T-cell (primary cell): Measurements from ENCODE around the gene CDR2. TPM values are rescaled to one million over a fixed set of nuclear protein-coding genes. Genes with fewer than 3 reads are reported as not detected.

ENCODE experiments used
- ATAC-seq, 4 experiments: fragments of 200-7000 bp in 3 of 4; fragments of 150-1000 bp in 1 of 4; cut with Tn5 transposase; replicated peaks in 1 of 4; 1 replicate in 3 of 4; 2 replicates in 1 of 4; pipeline ENCODE4 v1.10.0; 2021; ENCODE audit warnings: moderate library complexity in 3 of 4, mild to moderate bottlenecking in 2 of 4, moderate number of reproducible peaks in 1 of 4
- CTCF ChIA-PET, 2 donors: fragments of 300-600 bp; sonication (Branson Sonifier 250); formaldehyde crosslinking; loops; one replicate each; lab custom pipeline; 2022; ENCODE audit warnings: antibody characterized with exemption in 2 of 2; lab: Charles Lee
- POLR2A ChIA-PET, 2 donors: fragments of 300-600 bp; sonication (Branson Sonifier 250); formaldehyde crosslinking; loops; one replicate each; lab custom pipeline; 2022; ENCODE audit warnings: antibody characterized with exemption in 2 of 2; lab: Charles Lee
- DNase-seq, 35 experiments: peaks; one replicate each; pipeline versions ENCODE4 v3.0.0 to v3.0.0-alpha.2; 2013 to 2023
- H3K27ac ChIP-seq: one replicate; pipeline ENCODE4 v1.5.1; 2013; ENCODE audit warnings: low read length
- H3K27me3 ChIP-seq, 2 experiments: replicated peaks in 1 of 2; 1 replicate in 1 of 2; 2 replicates in 1 of 2; pipeline versions ENCODE4 v1.6.1 to v1.7.0; 2013; ENCODE audit warnings: low read length in 1 of 2, mixed read lengths in 1 of 2; ENCODE audit not compliant: control insufficient read depth in 2 of 2, insufficient read depth in 2 of 2; ENCODE audit errors: extremely low read depth in 1 of 2
- H3K36me3 ChIP-seq, 2 donors: 1 replicate in 1 of 2; 2 replicates in 1 of 2; pipeline versions ENCODE4 v1.6.1 to v1.7.0; 2013; ENCODE audit warnings: low read length in 1 of 2; ENCODE audit not compliant: control insufficient read depth in 2 of 2, insufficient read depth in 1 of 2; ENCODE audit errors: extremely low read depth in 1 of 2
- H3K4me1 ChIP-seq, 2 experiments: 1 replicate in 1 of 2; 2 replicates in 1 of 2; pipeline versions ENCODE4 v1.6.1 to v1.7.0; 2013; ENCODE audit warnings: low read length in 2 of 2, mixed read lengths in 1 of 2; ENCODE audit not compliant: insufficient read depth in 2 of 2, control insufficient read depth in 1 of 2; ENCODE audit errors: extremely low read depth in 1 of 2
- H3K4me3 ChIP-seq, 2 donors: 1 replicate in 1 of 2; 2 replicates in 1 of 2; pipeline versions ENCODE4 v1.5.1 to v1.7.0; 2013; ENCODE audit warnings: mild to moderate bottlenecking in 2 of 2, low read length in 1 of 2, moderate library complexity in 1 of 2; ENCODE audit not compliant: control insufficient read depth in 1 of 2; ENCODE audit errors: extremely low read depth in 1 of 2
- H3K9me3 ChIP-seq: 2 replicates; pipeline ENCODE4 v1.7.0; 2013
- H3K27ac Mint-ChIP-seq, 2 donors: one replicate each; pipeline ENCODE4 v1.8.0; 2020 to 2021; ENCODE audit warnings: mild to moderate bottlenecking in 2 of 2, mixed read lengths in 2 of 2
- H3K27me3 Mint-ChIP-seq, 2 donors: one replicate each; pipeline ENCODE4 v1.8.0; 2021 to 2022; ENCODE audit warnings: mixed read lengths in 2 of 2
- H3K36me3 Mint-ChIP-seq: one replicate; pipeline ENCODE4 v1.8.0; 2021; ENCODE audit warnings: mixed read lengths
- H3K4me1 Mint-ChIP-seq, 3 donors: one replicate each; pipeline ENCODE4 v1.8.0; 2020 to 2022; ENCODE audit warnings: mixed read lengths in 3 of 3, mild to moderate bottlenecking in 1 of 3
- H3K4me3 Mint-ChIP-seq, 3 donors: one replicate each; pipeline ENCODE4 v1.8.0; 2020 to 2022; ENCODE audit warnings: mild to moderate bottlenecking in 3 of 3, mixed read lengths in 3 of 3, moderate library complexity in 3 of 3
- H3K9me3 Mint-ChIP-seq, 3 donors: one replicate each; pipeline ENCODE4 v1.8.0; 2020 to 2022; ENCODE audit warnings: mixed read lengths in 3 of 3
- WGBS: methylation state at CpG from one replicate; pipeline ENCODE4 v1.1.5; 2013; ENCODE audit warnings: missing lambda C conversion rate; ENCODE audit not compliant: insufficient coverage; 5-methylcytosine and 5-hydroxymethylcytosine counted together
- total RNA-seq, 35 experiments: library from RNA in 6 of 35; stranded (reverse) in 6 of 35; fragments of 120-200 nt in 1 of 35; gene quantifications; one replicate each; pipeline versions ENCODE4 v1.2.1 to v1.2.4 and lab custom pipeline; 2013 to 2026

CDR2 gene
- total RNA-seq, 5 donors from 2014 or later (not counting 1 experiment from before 2014, with no cell fraction given) = 58.7 to 97.5 (median 72.6) TPM

GRCh38 chr16:22342082-22342481 lies 32.3 kb downstream of the CDR2 start:
- DNase-seq = peak in 1 of 35 experiments; percentile 15
- Histone ChIP-seq H3K27ac (no peak overlapping the region), H3K4me3 (no peak overlapping the region), H3K36me3 (peaks cover 0 to 16% of the 10 kb centered on the region in 2 donors), H3K9me3 (no peaks in the 10 kb centered on the region), H3K4me1 (no peaks in the 10 kb centered on the region), H3K27me3 (no peaks in the 10 kb centered on the region)
- no peak overlapping the region for H3K4me3 Mint-ChIP-seq
- peaks cover 73% of the 10 kb centered on the region for H3K36me3 Mint-ChIP-seq
- H3K4me1 Mint-ChIP-seq = peaks cover 26 to 55% (median 39%) of the 10 kb centered on the region in 3 donors
- H3K27ac Mint-ChIP-seq = peak overlapping the region; percentile 80 to 83
- H3K9me3 Mint-ChIP-seq = peaks cover 12 to 20% (median 14%) of the 10 kb centered on the region in 3 donors
- POLR2A ChIA-PET = interaction anchor here in 1 of 2 donors (1.0 kb wide), 1 partner anchor 26 kb away, joined by 3 read pairs; no protein-coding TSS in a partner anchor
- peak in 2 of 4 experiments; percentile 43 to 50 for ATAC-seq
- CTCF ChIA-PET = interaction anchor here in 1 of 2 donors (0.7 kb wide), 1 partner anchor 12 kb away, joined by 3 read pairs; no protein-coding TSS in a partner anchor
- no CpG with 5 or more reads among the region's 2 CpGs for WGBS
- no peaks in the 10 kb centered on the region for H3K27me3 Mint-ChIP-seq

- Histone ChIP-seq H3K36me3 (peaks cover 4 to 13% of the 10 kb centered on the region in 2 donors), H3K4me1 (no peaks in the 10 kb centered on the region), H3K27ac (no peak overlapping the region), H3K27me3 (no peaks in the 10 kb centered on the region), H3K9me3 (no peaks in the 10 kb centered on the region), H3K4me3 (no peak overlapping the region)
- peak overlapping the region in 1 of 2 donors; percentile 28 for H3K27ac Mint-ChIP-seq
- POLR2A ChIA-PET = interaction anchor here in 1 of 2 donors (0.7 to 0.8 kb wide), 3 partner anchors 17 to 140 kb away, joined by 5 to 9 read pairs (median 6); no protein-coding TSS in a partner anchor
- no peaks in the 10 kb centered on the region for H3K27me3 Mint-ChIP-seq
- H3K36me3 Mint-ChIP-seq = peaks cover 75% of the 10 kb centered on the region
- DNase-seq (no peak), ATAC-seq (no peak)
- CTCF ChIA-PET = interaction anchor here in 1 of 2 donors (0.7 kb wide), 1 partner anchor 20 kb away, joined by 9 read pairs; no protein-coding TSS in a partner anchor
- no peak overlapping the region for H3K4me3 Mint-ChIP-seq
- peaks cover 22 to 30% (median 23%) of the 10 kb centered on the region in 3 donors for H3K9me3 Mint-ChIP-seq
- H3K4me1 Mint-ChIP-seq = peaks cover 20 to 56% (median 33%) of the 10 kb centered on the region in 3 donors
Measured at GRCh38 chr16:22340945-22341344, 33.5 kb downstream of the CDR2 start.

- Mint-ChIP-seq H3K27me3 (no peaks in the 10 kb centered on the region), H3K4me1 (peaks cover 15 to 60% (median 42%) of the 10 kb centered on the region in 3 donors), H3K27ac (peak overlapping the region in 1 of 2 donors; percentile 65), H3K4me3 (peak overlapping the region in 1 of 3 donors; percentile 10), H3K9me3 (peaks cover 22 to 30% (median 23%) of the 10 kb centered on the region in 3 donors), H3K36me3 (peaks cover 90% of the 10 kb centered on the region)
- Histone ChIP-seq H3K4me1 (no peaks in the 10 kb centered on the region), H3K27ac (no peak overlapping the region), H3K27me3 (no peaks in the 10 kb centered on the region), H3K4me3 (no peak overlapping the region), H3K36me3 (peaks cover 6 to 35% of the 10 kb centered on the region in 2 donors), H3K9me3 (no peaks in the 10 kb centered on the region)
- CTCF ChIA-PET = interaction anchor here in 1 of 2 donors (1.1 to 2.6 kb wide), 2 partner anchors 17 to 19 kb away, joined by 3 to 6 read pairs; no protein-coding TSS in a partner anchor
- ATAC-seq (no peak), DNase-seq (no peak)
- no CpG with 5 or more reads among the region's 4 CpGs for WGBS
- POLR2A ChIA-PET = interaction anchor here in 1 of 2 donors (0.8 to 1.3 kb wide), 2 partner anchors 8 to 10 kb away, joined by 3 to 7 read pairs; no protein-coding TSS in a partner anchor
Measured at GRCh38 chr16:22337849-22338635, 36.4 kb downstream of the CDR2 start.

GRCh38 chr16:22337045-22337444 lies 37.4 kb downstream of the CDR2 start:
- H3K4me3 Mint-ChIP-seq = peak overlapping the region in 1 of 3 donors; percentile 0

GRCh38 chr16:22336581-22336980 lies 37.8 kb downstream of the CDR2 start:
- Mint-ChIP-seq H3K27me3 (no peaks in the 10 kb centered on the region), H3K9me3 (peaks cover 22 to 30% (median 23%) of the 10 kb centered on the region in 3 donors), H3K4me3 (peak overlapping the region in 1 of 3 donors; percentile 0), H3K27ac (no peak overlapping the region), H3K4me1 (peaks cover 3 to 46% (median 34%) of the 10 kb centered on the region in 3 donors), H3K36me3 (peaks cover 89% of the 10 kb centered on the region)
- Histone ChIP-seq H3K36me3 (peaks cover 11 to 49% of the 10 kb centered on the region in 2 donors), H3K4me3 (no peak overlapping the region), H3K27ac (no peak overlapping the region), H3K9me3 (no peaks in the 10 kb centered on the region), H3K27me3 (no peaks in the 10 kb centered on the region), H3K4me1 (no peaks in the 10 kb centered on the region)
- CTCF ChIA-PET = interaction anchor here in 1 of 2 donors (0.5 kb wide), 1 partner anchor 628 kb away, joined by 9 read pairs; no protein-coding TSS in a partner anchor
- POLR2A ChIA-PET = no interaction called here
- no peak for DNase-seq
- ATAC-seq = no peak

More at GRCh38 chr16:22337045-22337444, 37.4 kb downstream of the CDR2 start:
- Mint-ChIP-seq H3K27me3 (no peaks in the 10 kb centered on the region), H3K9me3 (peaks cover 22 to 30% (median 23%) of the 10 kb centered on the region in 3 donors), H3K4me1 (peaks cover 7 to 50% (median 34%) of the 10 kb centered on the region in 3 donors), H3K36me3 (peaks cover 87% of the 10 kb centered on the region), H3K27ac (no peak overlapping the region)
- ChIA-PET CTCF (interaction anchor here (0.5 to 2.6 kb wide), 2 partner anchors 18 to 628 kb away, joined by 6 to 9 read pairs; no protein-coding TSS in a partner anchor), POLR2A (interaction anchor here in 1 of 2 donors (1.3 kb wide), 1 partner anchor 11 kb away, joined by 7 read pairs; no protein-coding TSS in a partner anchor)
- ATAC-seq (no peak), DNase-seq (no peak)
- Histone ChIP-seq H3K9me3 (no peaks in the 10 kb centered on the region), H3K27ac (no peak overlapping the region), H3K36me3 (peaks cover 10 to 44% of the 10 kb centered on the region in 2 donors), H3K4me1 (no peaks in the 10 kb centered on the region), H3K4me3 (no peak overlapping the region), H3K27me3 (no peaks in the 10 kb centered on the region)

- Mint-ChIP-seq H3K9me3 (peaks cover 22 to 30% (median 23%) of the 10 kb centered on the region in 3 donors), H3K27ac (no peak overlapping the region), H3K36me3 (peaks cover 86% of the 10 kb centered on the region), H3K27me3 (no peaks in the 10 kb centered on the region), H3K4me1 (peaks cover 2 to 42% (median 37%) of the 10 kb centered on the region in 3 donors), H3K4me3 (no peak overlapping the region)
- 100% methylated on average over 3 of the region's 3 CpGs for WGBS
- Histone ChIP-seq H3K27me3 (no peaks in the 10 kb centered on the region), H3K4me1 (no peaks in the 10 kb centered on the region), H3K27ac (no peak overlapping the region), H3K9me3 (no peaks in the 10 kb centered on the region), H3K36me3 (peaks cover 11 to 56% of the 10 kb centered on the region in 2 donors), H3K4me3 (peak overlapping the region in 1 of 2 donors; percentile 30)
- ChIA-PET CTCF (no interaction called here), POLR2A (no interaction called here)
- DNase-seq = no peak
- peak in 2 of 4 experiments; percentile 12 to 34 for ATAC-seq
Measured at GRCh38 chr16:22335668-22336246, 38.7 kb downstream of the CDR2 start.
